Calu3 (cell line): Measurements from ENCODE around the gene SPAG16. TPM values are rescaled to one million over a fixed set of nuclear protein-coding genes. Genes with fewer than 3 reads are reported as not detected.

Experiments used
- BruUV-seq: library from RNA; stranded (reverse); fragments of 400-500 nt; replicated peaks from 2 replicates; lab custom pipeline; 2021; lab: Mats Ljungman, UMichigan
- CTCF ChIA-PET: fragments of 300-600 bp; sonication (Branson Sonifier 250); formaldehyde crosslinking; loops from one replicate; lab custom pipeline; 2022; ENCODE audit warnings: antibody characterized with exemption; lab: Charles Lee
- DNase-seq: peaks from one replicate; pipeline ENCODE4 v3.0.0; 2022
- H3K27ac Mint-ChIP-seq: one replicate; pipeline ENCODE4 v1.8.0; 2022; ENCODE audit warnings: mixed read lengths; ENCODE audit not compliant: unreplicated experiment
- H3K27me3 Mint-ChIP-seq: one replicate; pipeline ENCODE4 v1.8.0; 2022; ENCODE audit warnings: mixed read lengths; ENCODE audit not compliant: unreplicated experiment
- H3K36me3 Mint-ChIP-seq: one replicate; pipeline ENCODE4 v1.8.0; 2022; ENCODE audit warnings: mild to moderate bottlenecking, moderate library complexity, mixed read lengths; ENCODE audit not compliant: insufficient read depth, unreplicated experiment
- H3K4me1 Mint-ChIP-seq: one replicate; pipeline ENCODE4 v1.8.0; 2022; ENCODE audit warnings: mild to moderate bottlenecking, low read depth, mixed read lengths; ENCODE audit not compliant: unreplicated experiment
- H3K4me3 Mint-ChIP-seq: one replicate; pipeline ENCODE4 v1.8.0; 2022; ENCODE audit warnings: mild to moderate bottlenecking, low read depth, moderate library complexity, mixed read lengths; ENCODE audit not compliant: unreplicated experiment
- H3K9me3 Mint-ChIP-seq: one replicate; pipeline ENCODE4 v1.8.0; 2022; ENCODE audit warnings: low read depth, mixed read lengths; ENCODE audit not compliant: unreplicated experiment
- CTCF ChIP-seq: fragments of 200-600 bp; IDR thresholded peaks from one replicate; pipeline ENCODE4 v1.8.0; 2022; ENCODE audit warnings: antibody characterized with exemption; ENCODE audit not compliant: unreplicated experiment
- intact Hi-C: fragments of 100-400 bp; cut with micrococcal nuclease; formaldehyde crosslinking; loops from one replicate; pipeline ENCODE4 v1.10.0; 2022; ENCODE audit not compliant: unreplicated experiment
- total RNA-seq: library from RNA; stranded (reverse); gene quantifications from 2 replicates; pipeline ENCODE4 v1.2.3, GENCODE V29; 2022

SPAG16 gene
- total RNA-seq, 1 experiment from 2014 or later, result 30.2 TPM

DNA sequence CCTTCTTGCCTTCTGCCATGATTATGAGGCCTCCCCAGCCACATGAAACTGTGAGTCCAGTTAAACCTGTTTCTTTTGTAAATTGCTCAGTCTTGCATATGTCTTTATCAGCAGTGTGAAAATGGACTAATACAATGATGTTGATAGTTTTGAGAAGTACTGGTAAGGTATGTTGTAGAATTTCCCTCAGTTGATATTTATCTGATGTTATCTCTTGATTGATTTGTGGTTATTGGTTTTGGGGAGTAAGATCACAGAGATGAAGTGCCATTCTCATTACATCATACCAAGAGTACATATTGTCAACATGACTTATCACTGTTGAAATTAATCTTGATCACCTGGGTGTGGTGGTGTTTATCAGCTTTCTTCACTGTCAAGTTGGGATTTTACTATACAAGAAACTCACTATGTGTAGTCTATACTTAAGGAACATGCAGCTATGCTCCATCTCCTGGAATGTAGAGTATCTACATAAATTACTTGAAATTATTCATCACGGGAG, 5.1 kb upstream of the SPAG16 start:
- CTCF ChIA-PET, result interaction anchor here (1.1 kb wide), 1 partner anchor 24 kb away, joined by 3 read pairs; no protein-coding TSS in a partner anchor
- Mint-ChIP-seq H3K4me3 (no peak overlapping the region), H3K4me1 (peaks cover 14% of the 10 kb centered on the region), H3K27me3 (no peaks in the 10 kb centered on the region), H3K36me3 (peaks cover 7% of the 10 kb centered on the region), H3K9me3 (peaks cover 3% of the 10 kb centered on the region), H3K27ac (peak overlapping the region; percentile 24)
- TF ChIP-seq CTCF, result no peak
- intact Hi-C loops, result no loop called here
- no TSS peak for BruUV-seq
- peak; percentile 13 for DNase-seq

DNA sequence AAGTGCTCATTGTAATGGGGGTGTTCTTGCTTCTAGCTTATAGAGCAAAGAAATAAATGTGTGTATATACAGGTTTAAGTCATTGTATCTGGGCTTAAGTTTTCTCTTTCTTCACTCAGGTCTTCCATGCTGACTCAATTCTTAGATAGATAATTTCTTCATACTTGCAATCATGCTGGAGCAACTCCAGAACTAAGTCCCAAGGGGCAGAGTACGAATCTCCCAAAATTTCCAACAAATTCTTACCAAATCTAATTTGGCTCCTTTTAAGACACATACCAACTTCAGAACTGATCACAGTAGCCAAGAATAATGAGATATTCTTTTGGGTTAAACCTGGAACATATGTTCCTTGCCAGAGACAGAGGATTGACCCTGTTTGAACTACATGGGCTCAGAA, 4.3 kb upstream of the SPAG16 start:
- no peaks in the 10 kb centered on the region for H3K27me3 Mint-ChIP-seq
- peaks cover 15% of the 10 kb centered on the region for H3K36me3 Mint-ChIP-seq
- H3K4me3 Mint-ChIP-seq, result no peak overlapping the region
- peaks cover 3% of the 10 kb centered on the region for H3K9me3 Mint-ChIP-seq
- H3K27ac Mint-ChIP-seq, result no peak overlapping the region
- no peak for TF ChIP-seq CTCF
- CTCF ChIA-PET, result no interaction called here
- H3K4me1 Mint-ChIP-seq, result peaks cover 14% of the 10 kb centered on the region
- intact Hi-C loops, result no loop called here
- no peak for DNase-seq
- BruUV-seq, result no TSS peak

- Mint-ChIP-seq H3K27me3 (no peaks in the 10 kb centered on the region), H3K27ac (no peak overlapping the region), H3K4me3 (no peak overlapping the region), H3K4me1 (peaks cover 23% of the 10 kb centered on the region), H3K9me3 (peaks cover 3% of the 10 kb centered on the region), H3K36me3 (peaks cover 25% of the 10 kb centered on the region)
- intact Hi-C loops, result no loop called here
- CTCF ChIA-PET, result no interaction called here
- no TSS peak for BruUV-seq
- no peak for DNase-seq
- TF ChIP-seq CTCF, result no peak
Observed at GRCh38 chr2:213281156-213281555, 3.1 kb upstream of the SPAG16 start.

DNA sequence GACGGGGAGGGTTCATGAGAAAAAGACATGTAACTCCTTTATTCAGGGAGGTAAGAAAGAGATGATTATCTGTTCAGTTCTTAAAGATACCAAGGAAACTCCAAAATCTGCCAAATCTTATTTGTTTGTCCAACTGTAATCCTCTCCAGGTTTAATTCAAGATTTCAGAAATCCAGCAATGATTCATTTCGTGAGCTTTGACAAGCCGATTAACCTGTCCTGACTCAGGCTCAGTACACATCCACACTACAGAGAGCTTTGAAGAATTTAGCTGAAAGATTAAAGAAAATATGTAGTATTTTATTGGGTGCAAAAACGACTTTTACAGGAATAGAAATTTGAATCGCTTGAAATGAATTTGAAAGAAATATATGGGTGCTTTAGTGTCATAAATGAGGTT, 1.1 kb downstream of the SPAG16 start:
- peaks cover 2% of the 10 kb centered on the region for H3K9me3 Mint-ChIP-seq
- peaks cover 25% of the 10 kb centered on the region for H3K36me3 Mint-ChIP-seq
- peaks cover 41% of the 10 kb centered on the region for H3K4me1 Mint-ChIP-seq
- H3K4me3 Mint-ChIP-seq, result peak overlapping the region; percentile 96
- TSS peak; percentile 50 for BruUV-seq
- H3K27ac Mint-ChIP-seq, result peak overlapping the region; percentile 92
- DNase-seq, result no peak
- no peaks in the 10 kb centered on the region for H3K27me3 Mint-ChIP-seq
- intact Hi-C loops, result no loop called here
- no peak for TF ChIP-seq CTCF
- CTCF ChIA-PET, result no interaction called here
